Activated CD8-positive, alpha-beta T cell treated with anti-CD3 and anti-CD28 coated beads, Interleukin-2, amount 10 ng/mL, durations not matched to agents 7 days and 5 days (primary cell): Measurements from ENCODE around the gene FARP1. TPM values are rescaled to one million over a fixed set of nuclear protein-coding genes. Genes with fewer than 3 reads are reported as not detected.
A peak's percentile ranks its signal among the peaks of the same experiment; 100 is the strongest.

Experiments
- ATAC-seq: fragments of 150-1000 bp; cut with Tn5 transposase; one replicate; pipeline ENCODE4 v1.10.0; 2021; ENCODE audit warnings: moderate library complexity
- CTCF ChIA-PET: fragments of 350-600 bp; sonication (Branson Sonifier 250); formaldehyde crosslinking; loops from one replicate; lab custom pipeline; 2021; ENCODE audit warnings: antibody characterized with exemption; lab: Charles Lee
- POLR2A ChIA-PET: fragments of 350-600 bp; sonication (Branson Sonifier 250); formaldehyde crosslinking; loops from one replicate; lab custom pipeline; 2021; ENCODE audit warnings: antibody characterized with exemption; lab: Charles Lee
- DNase-seq: peaks from one replicate; pipeline ENCODE4 v3.0.0-alpha.2; 2020
- H3K27ac Mint-ChIP-seq: one replicate; pipeline ENCODE4 v1.8.0; 2021; ENCODE audit warnings: mild to moderate bottlenecking, mixed read lengths
- H3K27me3 Mint-ChIP-seq: one replicate; pipeline ENCODE4 v1.8.0; 2021; ENCODE audit warnings: low read depth, mixed read lengths
- H3K36me3 Mint-ChIP-seq: one replicate; pipeline ENCODE4 v1.8.0; 2021; ENCODE audit warnings: low read depth, mixed read lengths
- H3K4me1 Mint-ChIP-seq: one replicate; pipeline ENCODE4 v1.8.0; 2021; ENCODE audit warnings: low read depth, mixed read lengths
- H3K4me3 Mint-ChIP-seq: one replicate; pipeline ENCODE4 v1.8.0; 2021; ENCODE audit warnings: mild to moderate bottlenecking, mixed read lengths
- H3K9me3 Mint-ChIP-seq: one replicate; pipeline ENCODE4 v1.8.0; 2022; ENCODE audit warnings: mixed read lengths; ENCODE audit not compliant: insufficient read depth
- total RNA-seq, 2 experiments: library from RNA; stranded (reverse); gene quantifications; one replicate each; pipeline ENCODE4 v1.2.3, GENCODE V29; 2021

FARP1 gene
- total RNA-seq, 2 experiments from 2014 or later = 1.1 to 1.2 TPM

GRCh38 chr13:98474761-98475160 lies 331.9 kb downstream of the FARP1 start:
- DNase-seq = no peak
- H3K27ac Mint-ChIP-seq = no peak overlapping the region
- peaks cover 3% of the 10 kb centered on the region for H3K9me3 Mint-ChIP-seq
- H3K4me3 Mint-ChIP-seq = no peak overlapping the region
- POLR2A ChIA-PET = no interaction called here
- peaks cover 77% of the 10 kb centered on the region for H3K4me1 Mint-ChIP-seq
- peaks cover 68% of the 10 kb centered on the region for H3K36me3 Mint-ChIP-seq
- ATAC-seq = no peak
- no peaks in the 10 kb centered on the region for H3K27me3 Mint-ChIP-seq
- CTCF ChIA-PET = no interaction called here

GRCh38 chr13:98475522-98475921 lies 332.6 kb downstream of the FARP1 start:
- no peak for ATAC-seq
- CTCF ChIA-PET = interaction anchor here (1.0 to 1.6 kb wide), 2 partner anchors 8 to 30 kb away, joined by 4 to 8 read pairs; no protein-coding TSS in a partner anchor
- peak overlapping the region; percentile 22 for H3K4me3 Mint-ChIP-seq
- H3K27ac Mint-ChIP-seq = no peak overlapping the region
- POLR2A ChIA-PET = interaction anchor here (1.0 kb wide), 1 partner anchor 100 kb away, joined by 4 read pairs; no protein-coding TSS in a partner anchor
- H3K9me3 Mint-ChIP-seq = peaks cover 3% of the 10 kb centered on the region
- peaks cover 68% of the 10 kb centered on the region for H3K36me3 Mint-ChIP-seq
- H3K4me1 Mint-ChIP-seq = peaks cover 80% of the 10 kb centered on the region
- no peaks in the 10 kb centered on the region for H3K27me3 Mint-ChIP-seq
- no peak for DNase-seq

DNA sequence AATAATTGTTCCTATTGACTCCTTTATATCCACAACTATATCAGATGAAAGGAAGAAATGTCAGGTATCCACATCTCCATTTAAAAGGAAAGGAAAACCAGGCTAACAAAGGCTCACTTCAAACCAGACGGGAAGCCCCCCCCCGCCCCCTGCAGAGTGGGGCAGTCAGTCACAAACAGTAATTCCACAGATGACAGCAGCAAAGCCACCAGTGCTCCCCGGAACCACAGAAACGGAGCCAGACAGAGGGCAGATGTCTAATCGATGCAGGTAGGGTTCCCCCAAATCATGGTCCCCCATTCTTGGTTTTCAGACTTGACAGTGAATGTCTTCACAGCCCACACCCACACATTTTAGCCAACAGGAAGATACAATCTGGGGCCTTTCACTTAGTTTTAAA lies 333.2 kb downstream of the FARP1 start:
- ATAC-seq (peak; percentile 52), DNase-seq (no peak)
- Mint-ChIP-seq H3K4me3 (peak overlapping the region; percentile 68), H3K27me3 (no peaks in the 10 kb centered on the region), H3K27ac (peak overlapping the region; percentile 90), H3K36me3 (peaks cover 70% of the 10 kb centered on the region), H3K9me3 (peaks cover 3% of the 10 kb centered on the region), H3K4me1 (peaks cover 85% of the 10 kb centered on the region)
- CTCF ChIA-PET = interaction anchor here (1.0 to 1.6 kb wide), 2 partner anchors 9 to 31 kb away, joined by 4 to 8 read pairs; no protein-coding TSS in a partner anchor
- POLR2A ChIA-PET = interaction anchor here (0.5 to 1.0 kb wide), 3 partner anchors 28 to 99 kb away, joined by 4 read pairs; no protein-coding TSS in a partner anchor

GRCh38 chr13:98476538-98476966 lies 333.7 kb downstream of the FARP1 start:
- Mint-ChIP-seq H3K27me3 (no peaks in the 10 kb centered on the region), H3K4me1 (peaks cover 85% of the 10 kb centered on the region), H3K36me3 (peaks cover 69% of the 10 kb centered on the region), H3K4me3 (peak overlapping the region; percentile 68), H3K27ac (peak overlapping the region; percentile 90), H3K9me3 (peaks cover 3% of the 10 kb centered on the region)
- ChIA-PET CTCF (interaction anchor here (1.1 to 1.6 kb wide), 2 partner anchors 9 to 31 kb away, joined by 3 to 8 read pairs; no protein-coding TSS in a partner anchor), POLR2A (interaction anchor here (0.5 to 0.8 kb wide), 3 partner anchors 9 to 29 kb away, joined by 3 to 4 read pairs (median 4); no protein-coding TSS in a partner anchor)
- ATAC-seq = peak; percentile 95
- peak; percentile 94 for DNase-seq

- peak overlapping the region; percentile 53 for H3K27ac Mint-ChIP-seq
- peak; percentile 3 for ATAC-seq
- peak overlapping the region; percentile 34 for H3K4me3 Mint-ChIP-seq
- no peaks in the 10 kb centered on the region for H3K27me3 Mint-ChIP-seq
- H3K9me3 Mint-ChIP-seq = peaks cover 3% of the 10 kb centered on the region
- H3K4me1 Mint-ChIP-seq = peaks cover 84% of the 10 kb centered on the region
- CTCF ChIA-PET = interaction anchor here (2.2 to 2.6 kb wide), 2 partner anchors 33 to 175 kb away, joined by 7 read pairs; no protein-coding TSS in a partner anchor
- no peak for DNase-seq
- H3K36me3 Mint-ChIP-seq = peaks cover 52% of the 10 kb centered on the region
- POLR2A ChIA-PET = no interaction called here
Observed at GRCh38 chr13:98478189-98479129, 335.6 kb downstream of the FARP1 start.

GRCh38 chr13:98479496-98480003 lies 336.7 kb downstream of the FARP1 start:
- ATAC-seq (no peak), DNase-seq (no peak)
- Mint-ChIP-seq H3K27me3 (no peaks in the 10 kb centered on the region), H3K36me3 (peaks cover 44% of the 10 kb centered on the region), H3K4me1 (peaks cover 86% of the 10 kb centered on the region), H3K27ac (peak overlapping the region; percentile 30), H3K4me3 (no peak overlapping the region), H3K9me3 (no peaks in the 10 kb centered on the region)
- ChIA-PET POLR2A (interaction anchor here (0.8 kb wide), 1 partner anchor 44 kb away, joined by 3 read pairs; no protein-coding TSS in a partner anchor), CTCF (interaction anchor here (1.7 to 2.6 kb wide), 3 partner anchors 13 to 174 kb away, joined by 5 to 7 read pairs (median 7); no protein-coding TSS in a partner anchor)

DNA sequence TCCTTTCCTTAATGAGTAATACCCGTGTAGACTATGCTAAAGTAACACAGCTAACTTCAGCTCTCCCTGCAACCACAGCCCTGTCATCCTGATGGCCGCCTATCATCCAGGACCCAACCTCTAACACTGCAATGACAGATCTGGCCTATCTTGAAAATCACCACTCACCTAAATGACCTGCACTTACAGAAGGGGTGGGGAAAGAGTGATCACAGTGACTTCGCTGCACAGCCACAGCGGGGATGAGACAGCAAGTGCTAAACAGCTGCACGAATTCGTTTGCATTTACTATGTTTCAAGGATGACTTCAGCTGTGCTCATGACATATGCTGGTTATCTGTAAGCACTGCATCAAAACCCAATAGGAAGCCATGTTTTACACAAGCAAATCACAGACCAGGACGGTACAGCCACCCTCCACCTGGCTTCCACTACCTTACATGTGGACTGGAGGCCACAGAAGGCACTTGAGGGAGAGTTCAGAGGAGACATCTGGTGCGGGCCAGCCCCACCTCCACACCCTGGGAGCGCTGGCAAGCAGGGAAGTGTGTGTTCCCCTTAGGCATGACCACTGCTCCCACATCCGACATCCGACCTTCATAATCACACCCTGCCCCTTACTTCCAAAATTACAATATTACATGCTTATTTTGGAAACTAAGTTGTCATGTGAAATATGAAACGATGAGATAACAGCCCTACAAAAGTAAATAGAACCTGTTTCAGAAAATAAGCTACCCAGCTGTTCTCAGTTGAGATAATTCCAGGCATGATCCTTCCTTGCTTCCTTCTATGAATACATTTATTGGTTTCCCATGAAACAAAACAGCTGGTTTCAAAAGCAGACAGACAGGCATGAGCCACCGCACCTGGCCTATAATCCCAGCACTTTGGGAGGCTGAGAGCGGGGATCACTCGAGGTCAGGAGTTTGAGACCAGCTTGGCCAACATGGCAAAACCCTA lies 338.3 kb downstream of the FARP1 start:
- no peak for ATAC-seq
- no peak overlapping the region for H3K4me3 Mint-ChIP-seq
- DNase-seq = no peak
- H3K27ac Mint-ChIP-seq = peak overlapping the region; percentile 28
- CTCF ChIA-PET = interaction anchor here (0.7 to 2.2 kb wide), 7 partner anchors 14 to 172 kb away, joined by 3 to 13 read pairs (median 5); no protein-coding TSS in a partner anchor
- H3K4me1 Mint-ChIP-seq = peaks cover 91% of the 10 kb centered on the region
- H3K9me3 Mint-ChIP-seq = no peaks in the 10 kb centered on the region
- POLR2A ChIA-PET = no interaction called here
- no peaks in the 10 kb centered on the region for H3K27me3 Mint-ChIP-seq
- peaks cover 35% of the 10 kb centered on the region for H3K36me3 Mint-ChIP-seq

- H3K4me3 Mint-ChIP-seq = no peak overlapping the region
- H3K9me3 Mint-ChIP-seq = no peaks in the 10 kb centered on the region
- no peaks in the 10 kb centered on the region for H3K27me3 Mint-ChIP-seq
- DNase-seq (no peak), ATAC-seq (no peak)
- peaks cover 25% of the 10 kb centered on the region for H3K36me3 Mint-ChIP-seq
- ChIA-PET POLR2A (interaction anchor here (0.7 kb wide), 1 partner anchor 44 kb away, joined by 5 read pairs; no protein-coding TSS in a partner anchor), CTCF (interaction anchor here (0.7 to 2.2 kb wide), 9 partner anchors 16 to 490 kb away, joined by 3 to 13 read pairs (median 4); partner anchors contain the start of gene STK24)
- H3K4me1 Mint-ChIP-seq = peaks cover 88% of the 10 kb centered on the region
- no peak overlapping the region for H3K27ac Mint-ChIP-seq
Observed at GRCh38 chr13:98482476-98483444, 339.9 kb downstream of the FARP1 start.

DNA sequence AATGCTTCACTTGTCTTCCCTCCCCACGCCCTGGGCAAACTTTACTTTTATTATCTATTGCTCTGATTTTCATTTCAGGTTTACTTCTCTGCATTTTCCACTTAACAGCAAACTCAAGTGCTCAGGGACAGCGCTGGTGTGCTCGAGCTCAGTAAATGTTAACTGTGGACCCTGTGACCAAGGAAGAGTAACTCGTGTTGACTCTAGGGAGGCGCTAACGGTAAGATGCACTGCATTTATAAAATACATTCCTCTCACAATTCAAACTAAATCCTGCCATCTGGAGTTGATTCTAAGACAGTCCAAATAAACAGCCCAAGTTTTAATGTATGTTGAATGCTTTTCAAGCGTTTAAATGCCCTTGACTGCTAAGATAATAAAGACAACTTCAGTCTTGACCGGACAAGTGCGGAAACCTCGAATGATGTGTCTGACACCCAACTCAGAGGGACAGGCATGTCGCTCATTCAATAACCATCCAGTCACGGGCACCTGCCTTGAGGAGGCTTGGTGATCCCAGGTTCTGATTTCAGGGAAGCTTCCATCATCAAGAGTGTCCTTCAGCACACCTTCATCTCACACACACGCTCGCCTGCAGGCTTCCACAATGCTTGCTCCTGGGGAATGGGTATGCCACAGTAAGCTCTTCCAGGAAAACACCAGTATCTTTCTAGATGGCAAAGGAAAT lies 340.9 kb downstream of the FARP1 start:
- Mint-ChIP-seq H3K4me3 (no peak overlapping the region), H3K27ac (no peak overlapping the region)

More for the DNA sequence above, 340.9 kb downstream of the FARP1 start:
- POLR2A ChIA-PET = no interaction called here
- ATAC-seq (no peak), DNase-seq (no peak)
- CTCF ChIA-PET = interaction anchor here (2.0 to 2.1 kb wide), 2 partner anchors 21 to 169 kb away, joined by 6 to 13 read pairs; no protein-coding TSS in a partner anchor
- peaks cover 78% of the 10 kb centered on the region for H3K4me1 Mint-ChIP-seq
- H3K9me3 Mint-ChIP-seq = no peaks in the 10 kb centered on the region
- peaks cover 18% of the 10 kb centered on the region for H3K36me3 Mint-ChIP-seq
- H3K27me3 Mint-ChIP-seq = no peaks in the 10 kb centered on the region
